NB4 (cell line): Measurements from ENCODE around the gene FIG4.

Experiments used
- CTCF ChIP-seq: IDR thresholded peaks from one replicate; pipeline ENCODE4 v1.5.1; 2012; ENCODE audit warnings: low read depth, low read length
- POLR2A ChIP-seq: IDR thresholded peaks from 2 replicates; pipeline ENCODE4 v1.6.1; 2011; ENCODE audit warnings: mild to moderate bottlenecking; ENCODE audit not compliant: insufficient read length; ENCODE audit errors: extremely low read depth

DNA sequence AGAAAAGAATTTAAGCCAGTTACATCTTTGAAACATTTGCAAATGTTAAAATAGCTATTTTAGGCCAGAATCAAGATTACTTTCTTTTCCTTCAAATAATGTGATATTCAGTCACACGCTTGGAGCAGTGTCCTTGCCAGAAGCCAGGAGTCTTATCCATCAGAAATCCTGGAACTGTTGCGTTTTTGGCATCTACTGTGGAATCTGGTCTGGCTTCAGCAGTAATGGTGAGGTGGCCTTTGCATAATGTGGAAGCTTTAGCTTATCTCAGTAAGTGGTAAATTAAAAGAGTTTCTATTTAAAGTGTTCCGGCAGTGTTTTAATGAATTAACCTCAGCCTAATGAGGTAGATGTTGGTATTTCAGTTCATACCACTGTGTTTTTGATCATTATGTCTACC is 97.6 kb downstream of the FIG4 start:
- TF ChIP-seq CTCF (no peak), POLR2A (no peak)
